Stimulated activated CD4-positive, alpha-beta T cell treated with anti-CD3 and anti-CD28 coated beads, Interleukin-12 subunit alpha, Interleukin-12 subunit beta, amount 100 ng/mL, for 24 hours (primary cell): ENCODE results near the gene C9orf43.
"Not testable (repeated sequence)": the region's sequence is repeated elsewhere in the genome, so short reads cannot be mapped to it uniquely, and the experiment has no call there.

Source experiments
- DNase-seq, 2 experiments: peaks; one replicate each; pipeline ENCODE4 v3.0.0-alpha.2; 2020; ENCODE audit warnings: low read depth in 2 of 2

C9orf43 gene

DNA sequence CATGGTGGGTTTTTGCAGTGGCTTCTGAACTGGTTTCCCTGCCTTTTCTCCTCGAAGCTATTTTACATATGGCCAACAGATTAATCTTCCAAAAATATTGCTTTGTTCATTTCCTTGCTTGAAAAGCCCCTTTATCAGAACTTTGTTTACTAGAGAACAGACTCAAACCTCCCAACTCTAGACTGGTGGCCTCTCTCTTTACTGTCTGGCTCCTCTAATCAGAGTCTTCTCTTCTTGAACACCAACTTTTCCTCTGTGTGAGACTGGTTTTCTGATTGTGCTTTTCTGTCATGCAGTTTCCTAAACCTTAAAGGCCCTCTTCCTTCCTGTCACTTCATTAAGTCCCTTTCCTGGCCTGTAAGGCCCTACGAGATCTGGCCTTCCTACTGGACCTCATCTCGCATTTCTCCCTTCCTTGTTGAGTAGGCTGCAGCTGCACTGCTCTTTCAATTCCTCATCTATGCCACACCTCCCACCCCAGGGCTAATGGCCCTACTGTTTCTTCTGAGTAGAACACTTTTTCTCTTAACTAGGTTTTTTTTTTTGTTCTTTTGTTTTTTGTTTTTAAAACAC lies 5.7 kb downstream of the C9orf43 start:
- DNase-seq = no peak

- DNase-seq = no peak
Measured at GRCh38 chr9:113417370-113417769, 6.8 kb downstream of the C9orf43 start.

GRCh38 chr9:113421726-113422125 lies 11.2 kb downstream of the C9orf43 start:
- no peak for DNase-seq

- DNase-seq = no peak
Measured at GRCh38 chr9:113425072-113425471, 14.5 kb downstream of the C9orf43 start.

GRCh38 chr9:113426701-113427100 lies 16.2 kb downstream of the C9orf43 start:
- no peak for DNase-seq

GRCh38 chr9:113427629-113428028 lies 17.1 kb downstream of the C9orf43 start:
- no peak for DNase-seq

- DNase-seq = no peak
Measured at GRCh38 chr9:113428062-113428615, 17.6 kb downstream of the C9orf43 start.

- no peak for DNase-seq
Measured at GRCh38 chr9:113431191-113431590, 20.6 kb downstream of the C9orf43 start.

GRCh38 chr9:113436728-113437515 lies 26.4 kb downstream of the C9orf43 start:
- no peak for DNase-seq

DNA sequence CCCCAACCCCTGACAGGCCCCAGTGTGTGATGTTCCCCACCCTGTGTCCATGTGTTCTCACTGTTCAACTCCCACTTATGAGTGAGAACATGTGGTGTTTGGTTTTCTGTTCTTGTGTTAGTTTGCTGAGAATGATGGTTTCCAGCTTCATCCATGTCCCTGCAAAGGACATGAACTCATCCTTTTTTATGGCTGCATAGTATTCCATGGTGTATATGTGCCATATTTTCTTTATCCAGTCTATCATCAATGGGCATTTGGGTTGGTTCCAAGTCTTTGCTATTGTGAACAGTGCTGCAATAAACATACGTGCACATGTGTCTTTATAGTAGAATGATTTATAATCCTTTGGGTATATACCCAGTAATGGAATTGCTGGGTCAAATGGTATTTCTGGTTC lies 27.2 kb downstream of the C9orf43 start:
- not testable (repeated sequence) for DNase-seq

DNA sequence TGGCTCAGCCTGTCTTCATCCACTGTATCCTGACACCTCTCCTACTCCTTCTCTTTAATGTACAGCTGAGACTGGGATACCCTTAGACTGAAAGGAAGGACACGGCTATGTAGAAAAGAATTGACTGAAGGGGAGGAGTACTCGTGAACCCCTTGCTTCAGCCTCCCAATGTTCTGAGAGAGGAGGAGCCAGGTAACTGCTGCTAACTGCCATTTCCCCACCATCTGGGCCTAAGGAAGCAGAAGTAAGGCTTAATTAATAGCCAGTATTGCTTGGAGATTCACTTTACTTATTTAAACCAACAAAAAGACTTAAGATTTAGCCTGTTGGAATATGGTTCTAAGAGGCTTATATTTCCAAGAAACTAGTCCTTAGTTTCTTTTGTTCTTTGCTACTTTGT lies 34.2 kb downstream of the C9orf43 start:
- no peak for DNase-seq

DNA sequence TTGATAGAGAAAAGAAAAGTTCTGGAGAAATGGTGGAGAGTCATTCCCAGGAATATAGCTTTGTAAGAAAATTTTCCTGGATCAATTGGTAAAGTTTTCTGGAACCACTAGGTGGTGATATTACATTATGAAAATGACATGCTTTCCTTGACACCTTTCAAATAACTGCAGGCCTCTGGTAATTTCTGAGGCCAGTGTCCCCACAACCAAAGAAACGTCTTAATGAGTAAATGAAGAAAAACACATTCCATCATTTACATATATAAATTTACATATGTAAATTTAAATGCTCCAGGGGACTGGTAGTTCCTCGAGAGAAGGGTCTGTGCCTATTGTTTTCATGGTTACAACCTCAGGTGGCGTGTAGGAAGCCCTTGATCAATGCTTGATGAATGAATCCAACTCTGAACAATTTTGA lies 35.8 kb downstream of the C9orf43 start:
- DNase-seq = no peak

GRCh38 chr9:113449376-113449775 lies 38.8 kb downstream of the C9orf43 start:
- DNase-seq = no peak

- no peak for DNase-seq
Measured at GRCh38 chr9:113452113-113452605, 41.6 kb downstream of the C9orf43 start.

GRCh38 chr9:113454914-113455761 lies 44.6 kb downstream of the C9orf43 start:
- DNase-seq = no peak

DNA sequence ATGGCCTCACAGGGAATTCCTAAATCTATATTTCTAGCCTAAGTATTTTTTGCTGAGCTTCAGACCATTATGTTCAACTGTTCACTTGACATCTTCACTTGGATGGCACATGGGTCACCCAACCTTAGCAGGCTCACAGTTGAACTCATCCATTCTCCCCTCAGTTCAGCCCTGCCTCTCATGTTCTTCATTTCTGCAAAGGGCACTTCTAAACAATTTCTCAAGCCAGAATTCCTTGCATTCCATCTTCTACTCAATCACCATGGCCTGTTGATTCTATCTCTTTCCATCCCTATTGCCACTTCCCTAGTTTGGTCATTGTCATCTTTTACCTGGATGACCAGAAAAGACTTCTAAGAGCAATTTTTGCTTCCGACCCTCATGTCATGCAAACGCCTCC lies 45.7 kb downstream of the C9orf43 start:
- no peak for DNase-seq

DNA sequence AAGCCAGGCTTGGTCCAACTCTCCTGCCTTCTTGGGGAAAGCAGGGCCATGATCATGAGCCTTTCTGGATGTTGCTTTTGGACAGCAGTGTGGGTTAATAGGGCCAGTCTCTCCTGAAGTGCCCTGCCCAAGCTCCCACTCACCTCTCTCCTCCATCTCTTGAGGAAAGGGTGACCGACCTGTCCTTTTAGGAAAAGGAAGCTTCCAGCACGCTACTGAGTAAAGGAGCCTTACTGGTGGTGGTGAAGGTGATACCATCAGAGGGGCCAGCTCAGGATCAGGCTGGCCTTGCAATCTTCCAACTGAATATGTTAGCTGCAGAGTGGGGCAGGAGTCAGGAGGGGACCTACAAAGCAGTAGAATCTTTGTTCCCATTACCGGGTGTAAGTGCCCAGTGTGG lies 50.7 kb downstream of the C9orf43 start:
- DNase-seq = no peak

DNA sequence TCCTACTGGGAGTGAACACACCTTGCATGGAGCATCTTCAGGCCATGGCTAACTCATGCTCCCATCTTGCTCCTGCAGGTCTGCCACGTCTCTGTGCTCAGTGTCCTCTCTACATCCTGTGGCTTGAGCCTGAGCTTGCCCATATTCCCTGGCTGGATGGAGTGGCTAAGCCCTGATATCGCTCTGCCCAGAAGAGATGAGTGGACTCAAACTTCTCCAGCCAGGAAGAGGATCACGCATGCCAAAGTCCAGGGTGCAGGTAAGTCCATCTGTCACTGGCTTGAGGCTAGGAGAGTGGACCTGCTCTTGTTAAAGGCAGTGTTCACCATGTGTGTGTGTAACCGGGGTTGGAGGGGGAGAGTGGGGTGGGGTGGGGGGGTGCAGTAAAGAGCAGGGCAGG lies 51.4 kb downstream of the C9orf43 start:
- no peak for DNase-seq

GRCh38 chr9:113462781-113463286 lies 52.3 kb downstream of the C9orf43 start:
- DNase-seq = no peak

GRCh38 chr9:113463418-113464285 lies 53.1 kb downstream of the C9orf43 start, which contains the start of gene RGS3:
RGS3 (plus strand) TSS chr9:113463727; CDS start chr9:113463803, 76 bp downstream.
- DNase-seq = no peak

- no peak for DNase-seq
Measured at GRCh38 chr9:113464286-113464660, 53.7 kb downstream of the C9orf43 start.
